HCT116 (cell line): ENCODE results near the gene SYCE1.
"Not testable (repeated sequence)": the region's sequence is repeated elsewhere in the genome, so short reads cannot be mapped to it uniquely, and the experiment has no call there.

Source experiments
- JUND ChIP-seq: IDR thresholded peaks from 2 replicates; pipeline ENCODE4 v1.6.1; 2012
- POLR2A ChIP-seq: IDR thresholded peaks from 2 replicates; pipeline ENCODE4 v1.7.0; 2011; ENCODE audit warnings: borderline replicate concordance; ENCODE audit not compliant: insufficient read depth, insufficient read length; ENCODE audit errors: extremely low read depth
- POLR2AphosphoS5 ChIP-seq: IDR thresholded peaks from 2 replicates; pipeline ENCODE4 v1.6.1; 2011; ENCODE audit warnings: mild to moderate bottlenecking, low read depth, low read length, moderate library complexity
- REST ChIP-seq: IDR thresholded peaks from 2 replicates; pipeline ENCODE4 v1.6.1; 2012; ENCODE audit warnings: low read depth
- TF ChIP-seq, protein P1 (sequence below), 3 experiments: fragments of 200-600 bp in 1 of 3; sonication (generic) in 1 of 3; IDR thresholded peaks in 2 of 3; conservative IDR thresholded peaks in 1 of 3; 2 replicates each; pipeline ENCODE4 v1.5.1; 2012 to 2017; ENCODE audit warnings: low read depth in 2 of 3, low read length in 2 of 3, antibody characterized with exemption in 1 of 3, borderline replicate concordance in 1 of 3, control low read depth in 1 of 3, mild to moderate bottlenecking in 1 of 3, mixed read lengths in 1 of 3, mixed run types in 1 of 3, moderate library complexity in 1 of 3; ENCODE audit not compliant: insufficient read depth in 1 of 3

DNA sequence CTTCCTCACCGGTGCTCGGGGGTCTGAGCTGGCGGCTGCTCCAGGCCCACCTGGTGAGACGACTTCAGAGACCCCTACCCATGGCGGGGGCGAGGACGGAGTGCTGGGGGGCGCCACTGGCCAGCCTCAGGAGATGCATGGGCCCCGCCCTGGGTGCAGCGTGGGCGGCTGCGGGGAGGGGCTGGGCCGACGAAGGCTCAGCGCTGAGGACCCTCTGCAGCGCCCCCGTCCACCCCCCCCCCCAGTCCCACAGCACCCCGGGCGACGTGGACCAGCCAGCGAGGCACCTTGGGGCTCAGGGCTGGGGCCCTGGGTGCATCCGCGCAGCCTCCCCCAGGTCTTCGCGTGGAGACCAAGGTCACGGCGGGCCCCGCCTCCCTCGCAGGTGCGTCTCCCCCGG lies 11.7 kb upstream of the SYCE1 start:
- TF ChIP-seq, protein P1, sequence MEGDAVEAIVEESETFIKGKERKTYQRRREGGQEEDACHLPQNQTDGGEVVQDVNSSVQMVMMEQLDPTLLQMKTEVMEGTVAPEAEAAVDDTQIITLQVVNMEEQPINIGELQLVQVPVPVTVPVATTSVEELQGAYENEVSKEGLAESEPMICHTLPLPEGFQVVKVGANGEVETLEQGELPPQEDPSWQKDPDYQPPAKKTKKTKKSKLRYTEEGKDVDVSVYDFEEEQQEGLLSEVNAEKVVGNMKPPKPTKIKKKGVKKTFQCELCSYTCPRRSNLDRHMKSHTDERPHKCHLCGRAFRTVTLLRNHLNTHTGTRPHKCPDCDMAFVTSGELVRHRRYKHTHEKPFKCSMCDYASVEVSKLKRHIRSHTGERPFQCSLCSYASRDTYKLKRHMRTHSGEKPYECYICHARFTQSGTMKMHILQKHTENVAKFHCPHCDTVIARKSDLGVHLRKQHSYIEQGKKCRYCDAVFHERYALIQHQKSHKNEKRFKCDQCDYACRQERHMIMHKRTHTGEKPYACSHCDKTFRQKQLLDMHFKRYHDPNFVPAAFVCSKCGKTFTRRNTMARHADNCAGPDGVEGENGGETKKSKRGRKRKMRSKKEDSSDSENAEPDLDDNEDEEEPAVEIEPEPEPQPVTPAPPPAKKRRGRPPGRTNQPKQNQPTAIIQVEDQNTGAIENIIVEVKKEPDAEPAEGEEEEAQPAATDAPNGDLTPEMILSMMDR (IDR thresholded peaks at IDR 0.05 in 2 of 3, conservative IDR thresholded peaks at IDR 0.05 in 1 of 3; ENCODE audit: borderline replicate concordance in 1 of 3, insufficient read depth in 1 of 3, low read depth in 2 of 3, low read length in 2 of 3): not testable (repeated sequence)
- not testable (repeated sequence) for TF ChIP-seq POLR2A, POLR2AphosphoS5, JUND, REST
